GM23338 (cell line): Measurements from ENCODE around the gene PITPNC1. TPM values are rescaled to one million over a fixed set of nuclear protein-coding genes. Genes with fewer than 3 reads are reported as not detected.

Experiments
- ATAC-seq: fragments of 200-7000 bp; cut with Tn5 transposase; 3 replicates; pipeline ENCODE4 v1.9.1; 2020
- DNase-seq: peaks from one replicate; pipeline ENCODE4 v3.0.0-alpha.2; 2015; ENCODE audit warnings: low spot score
- H2AFZ ChIP-seq: fragments of 200-600 bp; sonication (generic); 2 replicates; pipeline ENCODE4 v1.8.0; 2016; ENCODE audit warnings: antibody characterized with exemption, mild to moderate bottlenecking, moderate library complexity
- H3F3A ChIP-seq: fragments of 200-600 bp; sonication (generic); replicated peaks from 2 replicates; pipeline ENCODE4 v1.8.0; 2017; ENCODE audit warnings: antibody characterized with exemption, mixed run types, low read depth
- H3K27ac ChIP-seq: fragments of 200-600 bp; sonication (generic); 2 replicates; pipeline ENCODE4 v1.6.1; 2016; ENCODE audit warnings: low read depth
- H3K27me3 ChIP-seq: fragments of 200-600 bp; sonication (generic); 2 replicates; pipeline ENCODE4 v1.8.0; 2016; ENCODE audit warnings: mild to moderate bottlenecking, mixed run types, moderate library complexity; ENCODE audit not compliant: insufficient read depth
- H3K36me3 ChIP-seq: fragments of 200-600 bp; sonication (generic); 2 replicates; pipeline ENCODE4 v1.8.0; 2016; ENCODE audit warnings: mild to moderate bottlenecking; ENCODE audit not compliant: insufficient read depth
- H3K4me1 ChIP-seq: fragments of 200-600 bp; sonication (generic); 2 replicates; pipeline ENCODE4 v1.8.0; 2016; ENCODE audit warnings: mild to moderate bottlenecking, moderate library complexity; ENCODE audit not compliant: insufficient read depth
- H3K4me2 ChIP-seq: fragments of 200-600 bp; sonication (generic); 2 replicates; pipeline ENCODE4 v1.7.1; 2017; ENCODE audit warnings: mixed run types
- H3K4me3 ChIP-seq: fragments of 200-600 bp; sonication (generic); 2 replicates; pipeline ENCODE4 v1.6.1; 2016; ENCODE audit warnings: mixed run types
- H3K79me2 ChIP-seq: fragments of 200-600 bp; sonication (generic); replicated peaks from 2 replicates; pipeline ENCODE4 v1.8.0; 2017; ENCODE audit warnings: mild to moderate bottlenecking; ENCODE audit not compliant: insufficient read depth
- H3K9me2 ChIP-seq: fragments of 200-600 bp; sonication (generic); 2 replicates; pipeline ENCODE4 v1.8.0; 2017; ENCODE audit not compliant: insufficient read depth
- H4K20me1 ChIP-seq: fragments of 200-600 bp; sonication (generic); replicated peaks from 2 replicates; pipeline ENCODE4 v1.8.0; 2017; ENCODE audit warnings: mild to moderate bottlenecking; ENCODE audit not compliant: insufficient read depth
- H3K27ac Mint-ChIP-seq: 2 replicates; pipeline ENCODE4 v1.8.0; 2020; ENCODE audit warnings: inconsistent platforms, mild to moderate bottlenecking, moderate library complexity, mixed read lengths
- H3K27me3 Mint-ChIP-seq: 3 replicates; pipeline ENCODE4 v1.8.0; 2022; ENCODE audit warnings: low read depth, mild to moderate bottlenecking, moderate library complexity, mixed read lengths, inconsistent platforms; ENCODE audit not compliant: insufficient read depth, poor library complexity
- H3K36me3 Mint-ChIP-seq: 3 replicates; pipeline ENCODE4 v1.8.0; 2021; ENCODE audit warnings: low read depth, mild to moderate bottlenecking, inconsistent platforms, moderate library complexity, mixed read lengths
- H3K4me1 Mint-ChIP-seq: 3 replicates; pipeline ENCODE4 v1.8.0; 2020; ENCODE audit warnings: mild to moderate bottlenecking, inconsistent platforms, mixed read lengths
- H3K4me3 Mint-ChIP-seq: 3 replicates; pipeline ENCODE4 v1.8.0; 2021; ENCODE audit warnings: moderate library complexity, mild to moderate bottlenecking, inconsistent platforms, mixed read lengths
- H3K9me3 Mint-ChIP-seq: 3 replicates; pipeline ENCODE4 v1.8.0; 2020; ENCODE audit warnings: moderate library complexity, mild to moderate bottlenecking, inconsistent platforms, mixed read lengths
- CREB1 ChIP-seq: fragments of 250-450 bp; sonication (Bioruptor Pico); IDR thresholded peaks from 2 replicates; pipeline ENCODE4 v1.5.0; 2020; ENCODE audit warnings: low read depth, mild to moderate bottlenecking, moderate library complexity
- EZH2 ChIP-seq: fragments of 200-600 bp; sonication (generic); IDR thresholded peaks from one replicate; pipeline ENCODE4 v1.8.0; 2017; ENCODE audit warnings: antibody characterized with exemption, mild to moderate bottlenecking, low read depth; ENCODE audit not compliant: unreplicated experiment
- EZH2phosphoT487 ChIP-seq: fragments of 200-600 bp; sonication (generic); IDR thresholded peaks from one replicate; pipeline ENCODE4 v1.8.1; 2018; ENCODE audit warnings: antibody characterized with exemption; ENCODE audit not compliant: unreplicated experiment
- JUNB ChIP-seq: IDR thresholded peaks from one replicate; pipeline ENCODE4 v1.6.1; 2016; ENCODE audit warnings: antibody characterized with exemption; ENCODE audit not compliant: unreplicated experiment
- NANOG ChIP-seq: IDR thresholded peaks from 2 replicates; pipeline ENCODE4 v1.6.1; 2016; ENCODE audit warnings: antibody characterized with exemption, borderline replicate concordance
- POLR2AphosphoS5 ChIP-seq: IDR thresholded peaks from 2 replicates; pipeline ENCODE4 v1.6.1; 2016; ENCODE audit warnings: antibody characterized with exemption, low read depth
- REST ChIP-seq: IDR thresholded peaks from one replicate; pipeline ENCODE4 v1.6.1; 2018; ENCODE audit warnings: antibody characterized with exemption; ENCODE audit not compliant: unreplicated experiment
- STAT1 ChIP-seq: IDR thresholded peaks from one replicate; pipeline ENCODE4 v1.6.1; 2016; ENCODE audit warnings: antibody characterized with exemption; ENCODE audit not compliant: unreplicated experiment
- ZNF114 ChIP-seq: fragments of 250-450 bp; sonication (Bioruptor Pico); IDR thresholded peaks from 2 replicates; pipeline ENCODE4 v1.5.0; 2020; ENCODE audit warnings: mild to moderate bottlenecking, moderate library complexity
- ZNF331 ChIP-seq: fragments of 250-450 bp; sonication (Bioruptor Pico); IDR thresholded peaks from 2 replicates; pipeline ENCODE4 v1.5.0; 2020; ENCODE audit warnings: low read depth, mild to moderate bottlenecking, moderate library complexity
- ZNF462 ChIP-seq: fragments of 250-450 bp; sonication (Bioruptor Pico); IDR thresholded peaks from 2 replicates; pipeline ENCODE4 v1.5.0; 2020; ENCODE audit warnings: mild to moderate bottlenecking, moderate library complexity
- polyA plus RNA-seq: library from polyadenylated mRNA; unstranded; fragments of >200 nt; fragmentation: Nextera tagmentation; extraction: Ambion mirVana; gene quantifications from 2 replicates; pipeline ENCODE4 v1.2.1, GENCODE V29; 2016
- total RNA-seq: library from RNA; depleted of rRNA; stranded (reverse); fragments of >200 nt; shearing (Covaris generic); gene quantifications from 2 replicates; pipeline ENCODE4 v1.2.3, GENCODE V29; 2014
- TF ChIP-seq, protein P1 (sequence below): IDR thresholded peaks from 2 replicates; pipeline ENCODE4 v1.6.1; 2016; ENCODE audit warnings: antibody characterized with exemption
- TF ChIP-seq, protein P2 (sequence below), 2 experiments: fragments of 200-600 bp in 1 of 2; sonication (generic) in 1 of 2; conservative IDR thresholded peaks; 2 replicates each; pipeline versions ENCODE4 v1.5.1 to v1.6.1; 2016 to 2017; ENCODE audit warnings: antibody characterized with exemption in 2 of 2, low read depth in 2 of 2, mild to moderate bottlenecking in 2 of 2, moderate library complexity in 1 of 2

PITPNC1 gene
- total and polyA plus RNA-seq, 2 experiments from 2014 or later: 23.0 to 32.6 TPM

- Histone ChIP-seq H3K27ac (no peak overlapping the region), H3K4me2 (no peak overlapping the region), H3K79me2 (no peaks in the 10 kb centered on the region), H3K4me1 (no peaks in the 10 kb centered on the region), H4K20me1 (no peaks in the 10 kb centered on the region), H3K4me3 (no peak overlapping the region), H3K36me3 (peaks cover 6% of the 10 kb centered on the region; the same call in 1 of the 2 replicates), H2AFZ (no peak overlapping the region), H3K9me2 (0 out of 2 replicates have a peak, but pooled peaks cover 4% of the 10 kb centered on the region), H3K27me3 (no peaks in the 10 kb centered on the region), H3F3A (no peaks in the 10 kb centered on the region)
- Mint-ChIP-seq H3K27me3 (peaks cover 9% of the 10 kb centered on the region), H3K9me3 (no peaks in the 10 kb centered on the region; the same call in 2 of the 3 replicates), H3K27ac (no peak overlapping the region), H3K4me1 (no peaks in the 10 kb centered on the region; the same call in 2 of the 3 replicates), H3K4me3 (no peak overlapping the region), H3K36me3 (peaks cover 15% of the 10 kb centered on the region)
- TF ChIP-seq, protein P1, sequence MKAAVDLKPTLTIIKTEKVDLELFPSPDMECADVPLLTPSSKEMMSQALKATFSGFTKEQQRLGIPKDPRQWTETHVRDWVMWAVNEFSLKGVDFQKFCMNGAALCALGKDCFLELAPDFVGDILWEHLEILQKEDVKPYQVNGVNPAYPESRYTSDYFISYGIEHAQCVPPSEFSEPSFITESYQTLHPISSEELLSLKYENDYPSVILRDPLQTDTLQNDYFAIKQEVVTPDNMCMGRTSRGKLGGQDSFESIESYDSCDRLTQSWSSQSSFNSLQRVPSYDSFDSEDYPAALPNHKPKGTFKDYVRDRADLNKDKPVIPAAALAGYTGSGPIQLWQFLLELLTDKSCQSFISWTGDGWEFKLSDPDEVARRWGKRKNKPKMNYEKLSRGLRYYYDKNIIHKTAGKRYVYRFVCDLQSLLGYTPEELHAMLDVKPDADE: no peak
- TF ChIP-seq ZNF114 (CRISPR knock-in tag) (no peak), STAT1 (no peak), ZNF462 (CRISPR knock-in tag) (no peak), ZNF331 (CRISPR knock-in tag) (no peak), CREB1 (CRISPR knock-in tag) (no peak), NANOG (no peak), EZH2phosphoT487 (no peak), REST (no peak), POLR2AphosphoS5 (no peak), EZH2 (no peak), JUNB (no peak)
- TF ChIP-seq, protein P2, sequence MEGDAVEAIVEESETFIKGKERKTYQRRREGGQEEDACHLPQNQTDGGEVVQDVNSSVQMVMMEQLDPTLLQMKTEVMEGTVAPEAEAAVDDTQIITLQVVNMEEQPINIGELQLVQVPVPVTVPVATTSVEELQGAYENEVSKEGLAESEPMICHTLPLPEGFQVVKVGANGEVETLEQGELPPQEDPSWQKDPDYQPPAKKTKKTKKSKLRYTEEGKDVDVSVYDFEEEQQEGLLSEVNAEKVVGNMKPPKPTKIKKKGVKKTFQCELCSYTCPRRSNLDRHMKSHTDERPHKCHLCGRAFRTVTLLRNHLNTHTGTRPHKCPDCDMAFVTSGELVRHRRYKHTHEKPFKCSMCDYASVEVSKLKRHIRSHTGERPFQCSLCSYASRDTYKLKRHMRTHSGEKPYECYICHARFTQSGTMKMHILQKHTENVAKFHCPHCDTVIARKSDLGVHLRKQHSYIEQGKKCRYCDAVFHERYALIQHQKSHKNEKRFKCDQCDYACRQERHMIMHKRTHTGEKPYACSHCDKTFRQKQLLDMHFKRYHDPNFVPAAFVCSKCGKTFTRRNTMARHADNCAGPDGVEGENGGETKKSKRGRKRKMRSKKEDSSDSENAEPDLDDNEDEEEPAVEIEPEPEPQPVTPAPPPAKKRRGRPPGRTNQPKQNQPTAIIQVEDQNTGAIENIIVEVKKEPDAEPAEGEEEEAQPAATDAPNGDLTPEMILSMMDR (conservative IDR thresholded peaks at IDR 0.05; ENCODE audit: low read depth in 2 of 2): no peak
- no peak for ATAC-seq
- no peak for DNase-seq
Observed at GRCh38 chr17:67335245-67335835, 41.7 kb upstream of the PITPNC1 start.
